Dendritic cell treated with granulocyte-macrophage colony-stimulating factor and Interleukin-4, amounts not matched to agents 40 ng/mL and 50 ng/mL, for 4 days (primary cell): ENCODE measurements around the gene DGKK.

Experiments used
- H3K27ac Mint-ChIP-seq: one replicate; pipeline ENCODE4 v1.8.0; 2022; ENCODE audit warnings: mild to moderate bottlenecking, mixed read lengths
- H3K27me3 Mint-ChIP-seq: one replicate; pipeline ENCODE4 v1.8.0; 2022; ENCODE audit warnings: mild to moderate bottlenecking, mixed read lengths
- H3K36me3 Mint-ChIP-seq: one replicate; pipeline ENCODE4 v1.8.0; 2022; ENCODE audit warnings: low read depth, mixed read lengths
- H3K4me1 Mint-ChIP-seq: one replicate; pipeline ENCODE4 v1.8.0; 2022; ENCODE audit warnings: low read depth, mixed read lengths
- H3K4me3 Mint-ChIP-seq: one replicate; pipeline ENCODE4 v1.8.0; 2022; ENCODE audit warnings: mild to moderate bottlenecking, moderate library complexity, mixed read lengths
- H3K9me3 Mint-ChIP-seq: one replicate; pipeline ENCODE4 v1.8.0; 2022; ENCODE audit warnings: mixed read lengths
- intact Hi-C: fragments of 100-400 bp; cut with micrococcal nuclease; formaldehyde crosslinking; loops from one replicate; pipeline ENCODE4 v1.15.0; 2022

DGKK gene, protein sequence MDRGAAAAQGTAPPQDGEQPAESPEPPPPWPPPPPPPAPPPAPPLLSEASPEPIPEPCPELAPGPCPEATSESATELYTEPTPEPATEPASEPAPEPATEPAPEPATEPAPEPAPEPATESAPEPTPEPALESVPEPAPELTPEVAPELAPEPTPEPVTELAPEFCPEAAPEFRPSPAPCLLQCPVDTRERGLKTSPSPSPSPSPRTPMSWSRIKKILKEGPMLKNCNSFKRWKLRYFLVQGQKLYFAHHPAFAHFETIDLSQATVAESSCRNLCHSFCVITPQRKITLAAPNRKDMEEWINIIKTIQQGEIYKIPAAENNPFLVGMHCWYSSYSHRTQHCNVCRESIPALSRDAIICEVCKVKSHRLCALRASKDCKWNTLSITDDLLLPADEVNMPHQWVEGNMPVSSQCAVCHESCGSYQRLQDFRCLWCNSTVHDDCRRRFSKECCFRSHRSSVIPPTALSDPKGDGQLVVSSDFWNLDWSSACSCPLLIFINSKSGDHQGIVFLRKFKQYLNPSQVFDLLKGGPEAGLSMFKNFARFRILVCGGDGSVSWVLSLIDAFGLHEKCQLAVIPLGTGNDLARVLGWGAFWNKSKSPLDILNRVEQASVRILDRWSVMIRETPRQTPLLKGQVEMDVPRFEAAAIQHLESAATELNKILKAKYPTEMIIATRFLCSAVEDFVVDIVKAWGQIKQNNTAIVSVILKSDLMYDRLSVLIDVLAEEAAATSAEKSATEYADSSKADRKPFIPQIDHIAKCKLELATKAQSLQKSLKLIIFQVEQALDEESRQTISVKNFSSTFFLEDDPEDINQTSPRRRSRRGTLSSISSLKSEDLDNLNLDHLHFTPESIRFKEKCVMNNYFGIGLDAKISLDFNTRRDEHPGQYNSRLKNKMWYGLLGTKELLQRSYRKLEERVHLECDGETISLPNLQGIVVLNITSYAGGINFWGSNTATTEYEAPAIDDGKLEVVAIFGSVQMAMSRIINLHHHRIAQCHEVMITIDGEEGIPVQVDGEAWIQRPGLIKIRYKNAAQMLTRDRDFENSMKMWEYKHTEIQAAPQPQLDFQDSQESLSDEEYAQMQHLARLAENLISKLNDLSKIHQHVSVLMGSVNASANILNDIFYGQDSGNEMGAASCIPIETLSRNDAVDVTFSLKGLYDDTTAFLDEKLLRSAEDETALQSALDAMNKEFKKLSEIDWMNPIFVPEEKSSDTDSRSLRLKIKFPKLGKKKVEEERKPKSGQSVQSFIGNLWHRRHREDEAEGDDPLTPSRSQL

DNA sequence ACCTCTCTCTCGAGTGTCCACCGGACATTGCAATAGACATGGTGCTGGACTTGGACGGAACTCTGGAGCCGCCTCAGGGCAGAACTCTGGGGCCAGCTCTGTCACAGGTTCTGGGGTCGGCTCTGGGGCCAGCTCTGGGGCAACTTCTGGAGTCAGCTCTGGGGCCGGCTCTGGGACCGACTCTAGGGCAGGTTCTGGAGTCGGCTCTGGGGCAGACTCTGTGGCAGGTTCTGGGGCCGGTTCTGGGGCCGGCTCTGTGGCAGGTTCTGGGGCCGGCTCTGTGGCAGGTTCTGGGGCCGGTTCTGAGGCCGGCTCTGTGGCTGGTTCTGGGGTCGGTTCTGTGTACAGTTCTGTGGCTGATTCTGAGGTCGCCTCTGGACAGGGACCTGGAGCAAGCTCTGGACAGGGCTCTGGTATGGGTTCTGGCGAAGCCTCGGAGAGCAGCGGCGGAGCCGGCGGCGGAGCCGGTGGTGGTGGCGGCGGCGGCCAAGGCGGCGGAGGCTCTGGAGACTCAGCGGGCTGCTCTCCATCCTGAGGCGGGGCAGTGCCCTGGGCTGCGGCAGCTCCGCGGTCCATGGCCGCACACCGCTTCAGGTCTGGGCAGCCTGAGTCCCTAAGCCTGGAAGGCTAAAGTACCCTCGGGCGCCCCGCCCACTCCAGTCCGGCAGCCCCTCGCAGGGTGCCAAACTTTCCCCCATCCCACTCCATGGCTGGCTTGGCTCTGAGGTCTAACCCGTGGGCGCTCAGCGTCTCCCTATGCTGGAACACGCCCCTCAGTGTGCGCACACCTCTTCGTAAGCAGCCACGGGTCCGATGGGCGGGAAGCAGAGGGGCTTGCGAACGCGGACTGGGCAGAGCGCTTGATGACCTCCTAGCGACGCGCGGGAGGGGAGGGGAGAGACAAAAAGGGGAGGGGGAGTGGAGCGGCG lies at the start of gene DGKK:
Gene DGKK, minus strand, starts transcription at position 723 of the 929 bp plus-strand sequence. Its CDS starts 147 bp downstream, at position 576.
- Mint-ChIP-seq H3K9me3 (no peaks in the 10 kb centered on the region), H3K4me1 (peaks cover 11% of the 10 kb centered on the region), H3K27ac (no peak within 1 kb of the TSS), H3K4me3 (no peak within 1 kb of the TSS), H3K27me3 (peaks cover 64% of the 10 kb centered on the region), H3K36me3 (no peaks in the 10 kb centered on the region)
- intact Hi-C loops, result no loop called here

DNA sequence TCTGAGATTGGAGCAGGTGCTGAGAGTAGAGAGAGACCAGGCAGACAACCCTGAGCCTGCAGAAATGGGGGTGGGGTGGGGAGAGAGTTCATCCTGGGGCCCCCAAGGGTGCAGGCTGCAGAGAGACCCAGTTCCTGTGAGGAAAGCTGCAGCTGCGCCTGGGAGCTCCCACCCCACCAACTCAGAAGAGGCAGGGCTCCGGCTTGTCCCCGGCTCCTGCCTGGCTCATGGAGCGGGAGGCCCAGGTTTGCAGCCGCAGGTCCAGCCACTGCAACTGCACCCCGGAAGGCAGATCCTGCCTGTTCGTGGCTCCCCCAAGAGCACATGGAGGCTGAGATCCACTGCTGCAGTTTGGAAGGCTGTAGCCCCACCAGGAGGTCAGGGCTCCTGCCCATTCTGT lies 44.2 kb upstream of the DGKK start:
- Mint-ChIP-seq H3K27ac (no peak overlapping the region), H3K27me3 (peaks cover 4% of the 10 kb centered on the region)
- intact Hi-C loops, result no loop called here

DNA sequence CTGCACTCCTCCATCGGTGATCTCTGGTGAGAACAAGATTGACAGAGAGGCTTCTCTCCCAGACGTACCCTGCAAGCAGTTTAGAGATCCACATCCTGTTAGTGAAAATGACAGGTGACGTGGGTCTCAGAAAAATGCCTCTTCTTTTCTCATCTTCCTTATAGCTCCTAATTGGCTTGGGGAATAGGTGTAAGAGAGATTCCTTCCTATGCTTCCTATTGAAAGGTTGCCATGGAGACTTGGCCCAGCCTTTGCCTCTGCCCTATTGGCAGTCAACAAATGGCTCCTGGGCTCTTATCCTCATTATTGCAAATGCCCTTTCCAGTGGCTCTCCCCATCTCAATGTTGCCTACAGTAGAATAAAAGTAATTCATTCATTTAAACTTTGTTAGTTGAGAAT lies 26.5 kb upstream of the DGKK start:
- Mint-ChIP-seq H3K4me1 (no peaks in the 10 kb centered on the region), H3K27ac (no peak overlapping the region), H3K27me3 (peaks cover 3% of the 10 kb centered on the region), H3K36me3 (no peaks in the 10 kb centered on the region), H3K9me3 (no peaks in the 10 kb centered on the region), H3K4me3 (no peak overlapping the region)
- intact Hi-C loops, result no loop called here

More for the DNA sequence above, 44.2 kb upstream of the DGKK start:
- Mint-ChIP-seq H3K4me3 (no peak overlapping the region), H3K9me3 (no peaks in the 10 kb centered on the region), H3K36me3 (no peaks in the 10 kb centered on the region), H3K4me1 (no peaks in the 10 kb centered on the region)

DNA sequence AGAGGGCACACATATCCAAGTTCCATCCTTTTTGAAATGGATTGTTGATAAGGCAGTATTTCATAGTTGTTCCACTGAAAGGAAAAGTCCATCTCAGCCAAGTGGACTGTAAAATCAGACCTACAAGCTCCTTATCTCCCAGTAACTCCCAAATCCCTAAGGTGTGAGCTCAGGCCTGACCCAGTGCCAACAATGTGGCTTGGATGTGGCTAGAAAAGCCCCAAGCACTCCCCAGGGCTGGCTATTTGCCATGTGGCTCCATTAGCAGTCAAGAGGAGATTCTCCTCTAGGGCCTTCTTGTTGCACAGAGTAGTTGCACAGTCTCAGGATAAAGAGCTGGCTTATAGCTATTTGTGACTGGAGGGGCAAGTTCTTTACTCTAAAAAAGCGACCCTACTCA lies 25.0 kb upstream of the DGKK start:
- H3K9me3 Mint-ChIP-seq, result no peaks in the 10 kb centered on the region
- H3K4me3 Mint-ChIP-seq, result no peak overlapping the region
- H3K27me3 Mint-ChIP-seq, result peaks cover 3% of the 10 kb centered on the region
- no peak overlapping the region for H3K27ac Mint-ChIP-seq
- H3K4me1 Mint-ChIP-seq, result no peaks in the 10 kb centered on the region
- no peaks in the 10 kb centered on the region for H3K36me3 Mint-ChIP-seq
- intact Hi-C loops, result no loop called here

DNA sequence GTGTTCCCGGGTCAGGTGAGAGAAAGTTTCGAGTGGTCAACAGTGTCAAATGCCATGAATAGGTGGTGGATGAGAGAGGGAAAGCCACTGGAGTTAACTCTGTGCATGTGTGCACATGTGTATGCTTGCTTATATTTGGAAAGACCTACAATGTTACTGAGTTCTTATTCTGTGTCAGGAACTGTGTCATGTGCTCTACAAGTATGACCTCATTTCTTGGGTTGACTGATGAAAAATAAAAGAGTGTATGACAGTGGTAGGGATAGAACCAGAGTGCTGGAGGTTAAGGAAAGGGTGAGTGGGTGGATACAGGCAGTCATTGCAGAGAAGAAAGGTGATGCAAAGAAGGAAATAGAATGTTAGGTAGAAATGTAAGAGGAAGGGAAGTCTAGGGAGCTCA lies 22.1 kb upstream of the DGKK start:
- Mint-ChIP-seq H3K27me3 (no peaks in the 10 kb centered on the region), H3K9me3 (no peaks in the 10 kb centered on the region), H3K4me3 (no peak overlapping the region), H3K36me3 (no peaks in the 10 kb centered on the region), H3K27ac (no peak overlapping the region), H3K4me1 (no peaks in the 10 kb centered on the region)
- intact Hi-C loops, result no loop called here

DNA sequence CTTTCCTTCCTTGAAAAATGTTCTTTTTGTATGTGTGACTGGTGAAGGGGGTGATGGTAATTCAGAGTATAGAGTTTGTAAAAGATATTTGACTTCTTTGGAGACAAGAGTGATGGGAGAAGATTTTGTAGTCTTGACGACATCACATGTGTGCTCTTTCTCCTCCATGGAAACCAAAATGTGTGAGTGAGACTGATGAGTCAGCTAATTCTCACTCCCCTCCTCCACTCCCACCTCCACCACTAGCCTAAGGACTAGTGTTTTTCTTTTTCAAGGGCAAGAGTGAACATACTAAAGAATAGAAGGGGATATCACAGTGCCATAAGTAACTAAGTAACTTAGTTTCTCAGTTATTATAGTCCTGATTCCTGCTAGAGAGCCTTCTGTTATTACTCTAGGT lies 14.0 kb upstream of the DGKK start:
- Mint-ChIP-seq H3K27ac (no peak overlapping the region), H3K9me3 (no peaks in the 10 kb centered on the region), H3K4me1 (no peaks in the 10 kb centered on the region), H3K4me3 (no peak overlapping the region), H3K27me3 (no peaks in the 10 kb centered on the region), H3K36me3 (no peaks in the 10 kb centered on the region)
- intact Hi-C loops, result no loop called here

DNA sequence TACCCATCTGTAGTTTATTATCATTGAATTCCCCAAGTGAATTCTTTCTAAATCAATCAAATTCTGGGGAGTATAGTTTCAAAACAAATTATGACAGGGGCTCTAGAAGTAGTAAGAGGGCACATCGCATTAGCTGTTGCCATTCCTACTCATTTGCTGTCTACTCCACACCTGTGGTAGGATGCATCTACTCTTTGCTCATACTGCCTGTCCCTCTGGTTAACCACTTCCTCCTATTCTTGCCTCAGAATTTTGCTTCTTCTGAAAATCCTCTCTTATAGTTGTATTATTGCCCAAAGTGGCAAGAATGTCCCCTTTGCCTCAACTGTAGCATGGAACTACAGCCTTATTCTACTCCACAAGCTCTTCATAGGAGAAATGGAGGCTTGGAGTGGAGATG lies 12.7 kb upstream of the DGKK start:
- intact Hi-C loops, result no loop called here
- no peak overlapping the region for H3K4me3 Mint-ChIP-seq
- no peaks in the 10 kb centered on the region for H3K4me1 Mint-ChIP-seq
- no peaks in the 10 kb centered on the region for H3K9me3 Mint-ChIP-seq
- no peak overlapping the region for H3K27ac Mint-ChIP-seq
- H3K27me3 Mint-ChIP-seq, result no peaks in the 10 kb centered on the region
- no peaks in the 10 kb centered on the region for H3K36me3 Mint-ChIP-seq

DNA sequence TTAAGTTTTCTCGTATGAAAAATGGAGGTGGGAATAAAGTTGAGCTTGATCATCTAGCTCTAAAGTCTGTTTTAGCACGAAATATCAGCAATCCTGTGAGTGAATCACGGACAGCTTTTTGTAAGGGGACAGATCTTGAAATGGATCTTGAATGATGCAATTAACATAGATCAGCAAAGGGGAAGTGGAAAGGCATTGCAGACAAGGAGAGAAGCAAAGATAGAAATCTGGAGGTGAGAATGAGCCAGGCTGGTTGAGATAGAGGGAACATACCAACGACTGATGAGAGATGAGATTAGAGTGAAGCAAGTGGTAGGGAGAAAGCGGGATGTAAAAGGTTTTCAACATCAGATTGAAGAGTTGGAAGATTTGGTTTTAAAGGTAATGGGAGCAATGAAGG lies 4.6 kb upstream of the DGKK start:
- H3K27me3 Mint-ChIP-seq, result peaks cover 36% of the 10 kb centered on the region
- intact Hi-C loops, result no loop called here
- no peaks in the 10 kb centered on the region for H3K36me3 Mint-ChIP-seq
- H3K27ac Mint-ChIP-seq, result no peak overlapping the region
- peaks cover 6% of the 10 kb centered on the region for H3K4me1 Mint-ChIP-seq
- no peak overlapping the region for H3K4me3 Mint-ChIP-seq
- no peaks in the 10 kb centered on the region for H3K9me3 Mint-ChIP-seq

DNA sequence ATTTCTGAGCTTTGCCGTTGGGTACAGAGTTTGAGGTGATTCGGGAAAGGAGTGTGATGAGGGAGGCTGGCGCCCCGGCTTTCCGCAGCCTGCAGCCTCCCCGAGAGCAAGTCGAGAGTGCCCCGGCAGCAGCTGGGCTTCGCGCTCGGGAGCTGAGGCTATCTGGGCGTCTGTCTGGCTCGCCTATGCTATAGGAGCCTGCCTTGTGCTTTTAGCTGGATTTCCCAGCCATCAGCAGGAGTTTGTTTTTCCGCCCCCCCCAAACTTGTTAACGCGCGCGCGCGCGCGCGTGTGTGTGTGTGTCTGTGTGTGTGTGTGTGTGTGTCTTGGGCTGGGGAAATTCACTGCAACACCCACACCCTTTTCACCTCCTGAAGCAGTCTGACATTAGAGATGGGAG lies 765 bp upstream of the DGKK start:
- H3K9me3 Mint-ChIP-seq, result no peaks in the 10 kb centered on the region
- intact Hi-C loops, result no loop called here
- H3K4me3 Mint-ChIP-seq, result no peak overlapping the region
- H3K4me1 Mint-ChIP-seq, result peaks cover 13% of the 10 kb centered on the region
- H3K27me3 Mint-ChIP-seq, result peaks cover 65% of the 10 kb centered on the region
- H3K27ac Mint-ChIP-seq, result no peak overlapping the region
- H3K36me3 Mint-ChIP-seq, result no peaks in the 10 kb centered on the region

DNA sequence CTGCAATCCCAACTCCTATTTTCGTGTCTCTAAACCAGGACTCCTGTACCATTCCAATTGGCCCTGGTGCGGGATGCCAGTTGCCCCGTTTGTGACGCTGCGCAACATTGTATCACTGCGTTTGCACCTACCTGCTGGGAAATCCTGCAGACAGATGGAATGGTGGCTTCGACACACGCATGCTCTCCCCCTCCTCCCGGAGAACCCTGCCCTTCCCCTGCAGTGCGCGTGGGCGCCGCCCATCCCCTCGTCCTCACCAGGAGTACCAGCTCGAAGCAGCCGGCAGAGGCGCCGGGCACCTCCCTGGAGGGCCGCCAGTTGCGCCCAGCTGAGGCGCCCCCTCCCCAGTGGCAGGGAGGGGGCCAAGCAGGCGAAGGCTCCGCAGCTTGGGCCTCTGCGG lies 1.4 kb downstream of the DGKK start:
- H3K36me3 Mint-ChIP-seq, result no peaks in the 10 kb centered on the region
- no peak overlapping the region for H3K4me3 Mint-ChIP-seq
- no peaks in the 10 kb centered on the region for H3K9me3 Mint-ChIP-seq
- peaks cover 69% of the 10 kb centered on the region for H3K27me3 Mint-ChIP-seq
- intact Hi-C loops, result no loop called here
- peaks cover 7% of the 10 kb centered on the region for H3K4me1 Mint-ChIP-seq
- H3K27ac Mint-ChIP-seq, result no peak overlapping the region

DNA sequence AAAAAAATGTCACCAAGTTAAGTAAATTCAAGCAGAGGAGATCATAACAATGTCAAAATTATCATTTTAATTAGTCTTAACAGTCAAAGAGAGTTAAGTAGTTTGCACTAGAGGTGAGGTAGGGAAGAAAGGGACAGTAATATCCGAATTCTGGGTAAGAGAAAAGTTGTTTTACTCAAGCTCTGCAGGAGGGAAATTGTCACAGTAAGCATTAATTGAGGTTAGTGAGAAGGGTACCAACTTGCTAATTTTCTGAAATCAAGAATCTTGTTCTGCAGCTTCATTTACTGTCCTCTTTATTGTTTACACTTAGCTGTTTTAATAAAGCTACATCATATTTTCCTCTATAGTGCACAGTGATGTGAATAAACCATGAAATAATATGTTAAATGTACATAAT lies 11.0 kb downstream of the DGKK start:
- H3K36me3 Mint-ChIP-seq, result no peaks in the 10 kb centered on the region
- no peak overlapping the region for H3K27ac Mint-ChIP-seq
- no peak overlapping the region for H3K4me3 Mint-ChIP-seq
- peaks cover 12% of the 10 kb centered on the region for H3K27me3 Mint-ChIP-seq
- no peaks in the 10 kb centered on the region for H3K4me1 Mint-ChIP-seq
- intact Hi-C loops, result no loop called here
- no peaks in the 10 kb centered on the region for H3K9me3 Mint-ChIP-seq

DNA sequence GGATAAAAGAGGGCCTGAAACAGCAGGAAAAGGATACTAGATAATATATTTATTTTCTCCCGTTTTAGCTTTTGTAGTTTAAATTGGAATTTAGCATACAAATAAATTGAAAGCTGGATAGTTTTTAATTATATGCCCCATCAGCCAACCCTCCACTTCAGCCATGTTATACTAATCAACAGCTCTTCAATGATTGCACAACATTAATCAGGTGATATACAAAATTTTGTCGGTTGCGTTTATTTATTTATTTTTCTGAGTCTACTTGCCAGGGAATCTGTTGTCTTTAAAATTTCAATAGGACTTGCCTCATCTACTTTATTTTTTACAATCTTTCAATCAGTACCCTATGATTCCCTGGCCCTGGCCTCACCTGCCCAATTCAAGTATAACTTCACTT lies 12.1 kb downstream of the DGKK start:
- no peaks in the 10 kb centered on the region for H3K9me3 Mint-ChIP-seq
- no peak overlapping the region for H3K27ac Mint-ChIP-seq
- intact Hi-C loops, result no loop called here
- H3K36me3 Mint-ChIP-seq, result no peaks in the 10 kb centered on the region
- peaks cover 10% of the 10 kb centered on the region for H3K27me3 Mint-ChIP-seq
- no peak overlapping the region for H3K4me3 Mint-ChIP-seq
- no peaks in the 10 kb centered on the region for H3K4me1 Mint-ChIP-seq
